ENCODE data around the gene ZNF557. TPM values are rescaled to one million over a fixed set of nuclear protein-coding genes. Genes with fewer than 3 reads are reported as not detected.

The ZNF557 gene
- total RNA-seq, 1 donor from 2014 or later = 4.7 TPM

GRCh38 chr19:7117248-7117647, 47.7 kb downstream of the ZNF557 start:
- intact Hi-C loops (cut with DNase I) = no loop called here
- DNase-seq (ENCODE audit: low spot score) = no peak

GRCh38 chr19:7119582-7119981, 50.1 kb downstream of the ZNF557 start:
- intact Hi-C loops (cut with DNase I) = no loop called here
- no peak for DNase-seq (ENCODE audit: low spot score)

- intact Hi-C loops (cut with DNase I) = no loop called here
Measured at GRCh38 chr19:7120499-7120898, 51.0 kb downstream of the ZNF557 start.

GRCh38 chr19:7122701-7123100, 53.2 kb downstream of the ZNF557 start:
- no peak for DNase-seq (ENCODE audit: low spot score)
- intact Hi-C loops (cut with DNase I) = no loop called here

More at GRCh38 chr19:7120499-7120898, 51.0 kb downstream of the ZNF557 start:
- DNase-seq (ENCODE audit: low spot score) = no peak

- no peak for DNase-seq (ENCODE audit: low spot score)
- intact Hi-C loops (cut with DNase I) = no loop called here
Measured at GRCh38 chr19:7124782-7125181, 55.3 kb downstream of the ZNF557 start.

- no peak for DNase-seq (ENCODE audit: low spot score)
Measured at GRCh38 chr19:7125221-7125620, 55.7 kb downstream of the ZNF557 start.

GRCh38 chr19:7126132-7126531, 56.6 kb downstream of the ZNF557 start:
- no peak for DNase-seq (ENCODE audit: low spot score)
- intact Hi-C loops (cut with DNase I) = no loop called here

More at GRCh38 chr19:7125221-7125620, 55.7 kb downstream of the ZNF557 start:
- intact Hi-C loops (cut with DNase I) = no loop called here

GRCh38 chr19:7130043-7130442, 60.5 kb downstream of the ZNF557 start:
- DNase-seq (ENCODE audit: low spot score) = no peak
- intact Hi-C loops (cut with DNase I) = no loop called here

- intact Hi-C loops (cut with DNase I) = no loop called here
- DNase-seq (ENCODE audit: low spot score) = no peak
Measured at GRCh38 chr19:7132054-7132453, 62.6 kb downstream of the ZNF557 start.

GRCh38 chr19:7137120-7137519, 67.6 kb downstream of the ZNF557 start:
- DNase-seq (ENCODE audit: low spot score) = no peak
- intact Hi-C loops (cut with DNase I) = no loop called here

Other genes starting within 250 kb of the ZNF557 start
- gene ADGRE1, start 182.1 kb upstream of the ZNF557 start, total RNA-seq = 0.62 TPM
- gene MBD3L2B, start 48.3 kb upstream of the ZNF557 start, total RNA-seq = not detected
- not detected for gene MBD3L5, start 39.1 kb upstream of the ZNF557 start, total RNA-seq
- not detected for gene MBD3L4, start 29.5 kb upstream of the ZNF557 start, total RNA-seq
- gene MBD3L2, start 20.4 kb upstream of the ZNF557 start, total RNA-seq = not detected
- not detected for gene MBD3L3, start 11.0 kb upstream of the ZNF557 start, total RNA-seq
- gene INSR, start 224.7 kb downstream of the ZNF557 start, total RNA-seq = 113 TPM